Neutrophil (primary cell): ENCODE results near the gene ASCC2.

ENCODE experiments used
- H3K27ac ChIP-seq: fragments of 200-600 bp; sonication (generic); 2 replicates; pipeline ENCODE4 v1.5.1; 2016; ENCODE audit warnings: mild to moderate bottlenecking, moderate library complexity
- H3K27me3 ChIP-seq: fragments of 200-600 bp; sonication (generic); 2 replicates; pipeline ENCODE4 v1.6.0; 2016; ENCODE audit warnings: mild to moderate bottlenecking
- H3K36me3 ChIP-seq: fragments of 200-600 bp; sonication (generic); 2 replicates; pipeline ENCODE4 v1.5.1; 2017
- H3K4me1 ChIP-seq, 2 experiments: fragments of 200-600 bp in 1 of 2; sonication (generic) in 1 of 2; 1 replicate in 1 of 2; 2 replicates in 1 of 2; pipeline versions ENCODE4 v1.5.1 to v1.6.1; 2013 to 2016; ENCODE audit warnings: low read depth in 1 of 2, low read length in 1 of 2, mild to moderate bottlenecking in 1 of 2, moderate library complexity in 1 of 2; ENCODE audit not compliant: control insufficient read depth in 1 of 2, insufficient read depth in 1 of 2
- H3K4me3 ChIP-seq, 2 experiments: fragments of 200-600 bp in 1 of 2; sonication (generic) in 1 of 2; 1 replicate in 1 of 2; 2 replicates in 1 of 2; pipeline ENCODE4 v1.5.1; 2013 to 2016; ENCODE audit warnings: low read depth in 1 of 2, low read length in 1 of 2, mild to moderate bottlenecking in 1 of 2, moderate library complexity in 1 of 2
- H3K9me3 ChIP-seq: fragments of 200-600 bp; sonication (generic); 2 replicates; pipeline ENCODE4 v1.5.1; 2016
- CTCF ChIP-seq: fragments of 200-600 bp; sonication (generic); IDR thresholded peaks from 2 replicates; pipeline ENCODE4 v1.5.1; 2016; ENCODE audit warnings: antibody characterized with exemption

The ASCC2 gene

GRCh38 chr22:29787371-29787980, 50.6 kb downstream of the ASCC2 start:
- no peak for TF ChIP-seq CTCF
- H3K27ac ChIP-seq, result no peak overlapping the region
- no peak overlapping the region for H3K4me3 ChIP-seq
- H3K4me1 ChIP-seq, result no peaks in the 10 kb centered on the region
- no peaks in the 10 kb centered on the region for H3K9me3 ChIP-seq
- no peaks in the 10 kb centered on the region for H3K27me3 ChIP-seq
- peaks cover 51% of the 10 kb centered on the region for H3K36me3 ChIP-seq

GRCh38 chr22:29786031-29786430, 52.0 kb downstream of the ASCC2 start:
- TF ChIP-seq CTCF, result no peak
- Histone ChIP-seq H3K27ac (no peak overlapping the region), H3K27me3 (no peaks in the 10 kb centered on the region), H3K9me3 (no peaks in the 10 kb centered on the region), H3K4me3 (no peak overlapping the region), H3K36me3 (peaks cover 37% of the 10 kb centered on the region), H3K4me1 (no peaks in the 10 kb centered on the region)

GRCh38 chr22:29784451-29785361, 53.4 kb downstream of the ASCC2 start:
- Histone ChIP-seq H3K4me3 (no peak overlapping the region), H3K4me1 (no peaks in the 10 kb centered on the region), H3K27me3 (no peaks in the 10 kb centered on the region), H3K9me3 (no peaks in the 10 kb centered on the region), H3K27ac (no peak overlapping the region), H3K36me3 (peaks cover 24% of the 10 kb centered on the region)
- no peak for TF ChIP-seq CTCF

GRCh38 chr22:29782061-29782845, 55.8 kb downstream of the ASCC2 start:
- H3K27ac ChIP-seq, result no peak overlapping the region
- no peak for TF ChIP-seq CTCF
- no peaks in the 10 kb centered on the region for H3K4me1 ChIP-seq
- no peak overlapping the region for H3K4me3 ChIP-seq
- H3K9me3 ChIP-seq, result no peaks in the 10 kb centered on the region
- H3K36me3 ChIP-seq, result no peaks in the 10 kb centered on the region
- no peaks in the 10 kb centered on the region for H3K27me3 ChIP-seq

- TF ChIP-seq CTCF, result no peak
- no peaks in the 10 kb centered on the region for H3K9me3 ChIP-seq
- H3K4me3 ChIP-seq, result no peak overlapping the region
- H3K27me3 ChIP-seq, result no peaks in the 10 kb centered on the region
- no peak overlapping the region for H3K27ac ChIP-seq
- H3K36me3 ChIP-seq, result no peaks in the 10 kb centered on the region
- H3K4me1 ChIP-seq, result no peaks in the 10 kb centered on the region
These were observed 57.1 kb downstream of the ASCC2 start for GRCh38 chr22:29780748-29781676.
